NCI-H2081 (cell line): ENCODE measurements around the gene REXO2.

Source experiments
- DNase-seq, 2 experiments: peaks; one replicate each; lab custom pipeline; 2025; lab: John Stamatoyannopoulos, UW

REXO2 gene

GRCh38 chr11:114440971-114441763 lies 1.9 kb downstream of the REXO2 start:
- DNase-seq: peak; percentile 46 to 76

- DNase-seq: peak in 1 of 2 experiments; percentile 53
Measured at GRCh38 chr11:114441921-114442320, 2.7 kb downstream of the REXO2 start.

GRCh38 chr11:114442536-114442935 lies 3.3 kb downstream of the REXO2 start:
- DNase-seq: no peak

GRCh38 chr11:114447444-114447843 lies 8.2 kb downstream of the REXO2 start:
- DNase-seq: no peak

- DNase-seq: no peak
Measured at GRCh38 chr11:114447892-114448291, 8.6 kb downstream of the REXO2 start.

GRCh38 chr11:114448749-114449482 lies 9.6 kb downstream of the REXO2 start:
- no peak for DNase-seq

GRCh38 chr11:114449845-114450244 lies 10.6 kb downstream of the REXO2 start:
- no peak for DNase-seq

GRCh38 chr11:114452399-114452798 lies 13.1 kb downstream of the REXO2 start:
- no peak for DNase-seq

GRCh38 chr11:114463999-114464398 lies 24.7 kb downstream of the REXO2 start:
- DNase-seq: no peak

GRCh38 chr11:114466742-114467141 lies 27.5 kb downstream of the REXO2 start:
- DNase-seq: no peak

- DNase-seq: no peak
Measured at GRCh38 chr11:114472661-114473060, 33.4 kb downstream of the REXO2 start.

GRCh38 chr11:114478001-114478410 lies 38.7 kb downstream of the REXO2 start:
- DNase-seq: no peak

GRCh38 chr11:114478768-114479167 lies 39.5 kb downstream of the REXO2 start:
- no peak for DNase-seq

GRCh38 chr11:114479331-114479730 lies 40.1 kb downstream of the REXO2 start:
- no peak for DNase-seq

GRCh38 chr11:114482114-114482513 lies 42.8 kb downstream of the REXO2 start:
- DNase-seq: no peak

GRCh38 chr11:114483929-114484328 lies 44.7 kb downstream of the REXO2 start:
- no peak for DNase-seq

GRCh38 chr11:114496915-114497314 lies 57.6 kb downstream of the REXO2 start:
- no peak for DNase-seq

GRCh38 chr11:114499756-114500155 lies 60.5 kb downstream of the REXO2 start:
- DNase-seq: no peak
